ENCODE data around the gene PRKD2.

Gene PRKD2

GRCh38 chr19:46741447-46741846, 24.5 kb upstream of the PRKD2 start:
- DNase-seq, result no peak

DNA sequence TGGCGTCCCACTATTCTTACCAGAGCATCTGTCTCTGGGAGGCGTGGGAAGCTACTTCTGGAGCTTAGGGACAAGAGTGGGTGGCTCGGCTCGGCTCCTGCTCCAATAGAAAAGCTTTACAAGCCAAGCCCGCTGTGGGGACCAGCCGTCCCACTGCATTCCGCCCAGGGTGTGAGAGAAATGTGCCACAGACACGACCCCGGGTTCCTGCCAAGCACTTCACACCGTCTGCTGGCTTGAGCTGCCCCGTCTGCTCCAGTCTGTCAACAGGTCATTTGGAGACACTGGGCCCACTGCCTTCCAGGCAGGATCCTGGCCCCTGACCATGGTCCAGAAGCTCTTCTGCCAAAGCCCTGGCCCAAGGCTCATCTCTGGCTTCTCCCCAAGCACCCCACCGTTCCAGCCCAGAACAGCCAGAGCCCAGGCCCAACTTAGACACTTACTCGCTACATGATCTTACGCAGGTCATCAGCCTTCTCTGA, 22.4 kb upstream of the PRKD2 start:
- no peak for DNase-seq

GRCh38 chr19:46737761-46738171, 20.9 kb upstream of the PRKD2 start:
- DNase-seq, result no peak

GRCh38 chr19:46737298-46737654, 20.4 kb upstream of the PRKD2 start:
- no peak for DNase-seq

DNA sequence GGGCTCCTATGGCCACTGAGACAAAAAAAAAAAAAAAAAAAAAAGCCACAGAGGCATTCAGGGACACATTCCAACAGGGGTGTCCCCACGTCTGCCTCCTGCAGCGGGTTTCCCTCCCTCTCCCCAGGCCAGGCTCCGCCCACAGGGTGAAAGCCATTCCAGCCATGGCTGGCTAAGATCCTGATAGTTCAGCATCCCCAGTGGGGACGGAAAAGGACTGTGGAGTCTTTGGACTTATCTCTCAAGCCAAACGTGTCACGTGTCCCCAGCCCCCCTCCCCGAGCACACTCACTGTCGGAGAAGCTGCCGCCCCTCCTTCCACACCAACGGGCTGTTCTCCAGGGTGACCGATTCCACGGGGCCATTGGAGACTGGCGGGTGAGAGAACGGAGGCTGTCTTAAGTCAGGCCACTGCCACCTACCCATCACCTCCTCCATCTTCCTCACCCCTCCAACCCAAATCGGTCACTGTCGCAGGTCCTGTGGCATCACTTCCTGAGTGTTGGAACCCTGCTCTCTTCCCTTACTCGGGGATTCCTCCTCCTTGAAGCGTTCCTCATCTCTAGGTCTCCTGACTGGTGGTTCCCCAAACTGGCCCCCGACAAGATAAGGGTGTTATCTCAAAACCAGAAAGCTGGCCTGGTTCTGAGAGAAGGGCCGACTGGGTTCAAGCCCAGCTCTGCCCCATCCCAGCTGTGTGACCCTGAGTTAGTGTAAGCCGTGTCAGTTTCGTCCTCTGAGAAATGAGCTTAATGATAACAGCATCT, 19.8 kb upstream of the PRKD2 start:
- DNase-seq, result no peak

DNA sequence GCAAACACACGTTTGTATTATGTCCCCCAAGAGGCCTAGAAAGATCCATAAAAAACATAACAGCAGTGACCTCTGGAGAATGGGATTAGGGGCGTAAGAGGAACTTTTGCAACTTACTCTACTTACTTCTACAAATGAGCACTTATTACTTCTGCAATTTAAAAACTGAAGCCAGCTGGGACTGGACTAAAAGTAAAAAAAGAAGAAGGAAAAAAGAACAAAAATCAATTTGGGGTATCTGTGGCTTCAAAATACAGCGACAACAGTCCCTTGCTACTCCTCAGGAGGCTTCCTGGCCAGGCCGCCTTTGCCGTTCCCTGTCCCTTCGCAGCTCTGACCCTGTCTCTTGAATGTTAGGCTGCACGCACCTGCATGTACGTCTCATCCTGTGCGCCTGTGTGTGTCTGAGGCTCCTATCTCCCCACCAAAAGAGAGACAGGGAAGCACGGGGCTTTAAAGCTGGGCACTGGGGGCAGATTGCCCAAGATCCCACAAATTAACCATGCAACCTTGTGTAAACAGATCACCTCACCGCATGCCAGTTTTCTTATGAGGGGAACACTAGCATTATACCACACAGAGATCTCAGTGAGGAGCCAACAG, 16.9 kb upstream of the PRKD2 start:
- DNase-seq, result no peak

DNA sequence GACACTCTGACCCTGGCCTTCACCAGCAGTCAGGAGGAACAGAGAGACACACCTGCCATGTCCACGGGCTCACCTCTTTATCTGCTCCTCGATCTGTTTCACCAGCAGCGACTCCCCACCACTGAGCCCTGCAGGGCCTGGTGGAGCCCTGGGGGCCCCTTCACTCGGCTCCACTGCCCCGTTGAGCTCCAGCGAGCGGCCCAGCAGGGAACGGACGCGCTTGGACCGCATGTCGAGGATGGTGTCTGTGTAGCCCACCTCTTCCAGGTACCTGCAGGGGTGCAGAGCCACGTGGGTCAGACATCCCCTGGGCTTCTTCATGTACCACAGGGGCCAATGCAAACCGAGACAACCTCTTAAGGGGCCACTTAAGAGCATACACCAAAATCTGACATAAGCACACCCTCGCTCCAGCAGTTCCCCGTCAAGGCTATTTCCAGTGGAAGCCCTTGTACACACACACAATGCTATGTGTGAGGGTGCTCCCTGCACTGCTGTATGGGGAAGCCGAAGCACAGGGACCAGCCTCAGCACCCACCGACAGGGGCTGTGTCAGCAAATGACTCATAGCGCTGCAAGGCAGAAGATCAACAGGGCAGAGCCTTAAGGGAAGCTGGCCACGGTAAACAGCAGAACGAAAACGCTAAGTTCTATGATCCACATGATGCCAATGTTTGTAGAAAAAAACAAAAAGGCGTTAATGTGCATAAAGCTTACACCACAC, 16.2 kb upstream of the PRKD2 start:
- DNase-seq, result no peak

DNA sequence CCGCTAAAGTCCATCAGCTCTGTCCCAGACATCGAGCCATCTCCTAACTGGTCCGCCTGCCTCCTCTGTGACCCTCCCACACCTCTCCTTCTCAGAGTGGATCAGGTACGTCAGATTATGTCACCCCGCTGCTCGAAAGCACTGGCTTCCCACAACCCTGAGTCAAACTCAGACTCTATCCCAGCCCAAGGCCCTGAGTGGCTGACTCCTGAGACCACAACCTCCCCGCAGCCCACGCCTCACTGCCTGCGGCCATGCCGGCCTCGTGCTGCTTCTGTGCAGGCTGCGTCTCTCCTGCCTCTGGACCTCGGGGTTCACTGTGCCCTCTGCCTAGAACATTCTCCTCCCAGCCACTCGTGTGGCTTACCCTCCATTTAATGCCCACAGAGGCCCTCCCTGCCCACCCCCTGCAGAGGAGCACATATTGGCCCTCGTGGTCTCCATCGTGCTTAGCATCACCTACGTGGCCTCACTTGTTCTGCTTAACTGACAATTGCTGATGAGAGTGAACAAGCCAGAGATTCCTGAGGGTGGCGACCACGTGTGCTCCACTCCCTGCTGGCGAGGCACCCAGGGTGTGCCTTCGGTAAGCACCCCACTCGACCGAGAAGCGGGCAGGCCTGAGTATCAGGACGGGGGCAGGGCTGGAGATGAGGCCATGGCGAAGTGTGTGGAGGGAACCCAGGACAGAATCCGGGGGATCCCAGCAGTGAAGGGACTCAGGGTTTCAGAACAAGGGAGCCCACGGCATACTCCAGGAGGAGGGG, 15.4 kb upstream of the PRKD2 start:
- no peak for DNase-seq

DNA sequence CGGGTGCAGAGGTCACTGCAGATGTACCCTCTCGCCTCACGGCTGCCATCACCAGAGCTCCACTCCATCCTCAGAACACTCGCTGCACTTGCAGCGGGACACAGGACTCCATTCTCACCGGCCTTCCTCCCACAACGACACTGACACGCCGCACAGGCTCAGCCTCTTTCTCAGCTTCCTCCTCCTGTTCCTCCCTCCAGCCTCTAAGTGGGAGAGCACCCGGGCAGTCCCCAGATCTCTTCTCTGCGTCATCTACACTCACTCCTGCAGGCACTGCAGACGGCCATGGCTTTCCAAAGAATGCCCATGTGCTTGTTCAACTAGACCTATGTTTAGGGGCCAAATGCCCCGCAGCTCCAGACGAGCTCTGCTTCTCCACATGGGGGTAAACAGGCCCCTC, 14.7 kb upstream of the PRKD2 start:
- DNase-seq, result no peak

- peak; percentile 73 for DNase-seq
These were observed 14.1 kb upstream of the PRKD2 start for GRCh38 chr19:46731007-46731501.

DNA sequence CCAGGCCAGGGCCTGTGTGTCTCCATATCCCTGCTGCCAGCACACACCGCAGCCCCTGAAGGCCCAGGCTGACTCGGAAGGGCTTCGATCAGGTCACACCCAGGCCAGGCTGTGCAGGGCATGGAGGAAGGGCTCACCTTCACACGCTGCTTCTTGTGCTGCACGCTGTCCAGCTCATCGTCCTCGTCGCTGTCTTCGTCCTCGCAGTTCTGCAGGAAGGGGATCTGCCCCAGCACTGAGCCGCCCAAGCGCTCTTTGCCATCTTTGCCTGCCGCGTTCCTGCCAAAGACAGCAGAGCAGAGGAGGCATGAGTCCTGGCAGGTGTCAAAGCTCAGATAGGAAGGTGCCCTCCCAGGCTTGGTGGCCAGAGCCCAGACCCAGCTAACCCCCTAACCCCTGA, 13.7 kb upstream of the PRKD2 start:
- DNase-seq, result no peak

GRCh38 chr19:46730187-46730586, 13.3 kb upstream of the PRKD2 start:
- no peak for DNase-seq

GRCh38 chr19:46729696-46730095, 12.8 kb upstream of the PRKD2 start:
- DNase-seq, result no peak

- DNase-seq, result peak; percentile 28
These were observed 11.9 kb upstream of the PRKD2 start for GRCh38 chr19:46728693-46729339.

DNA sequence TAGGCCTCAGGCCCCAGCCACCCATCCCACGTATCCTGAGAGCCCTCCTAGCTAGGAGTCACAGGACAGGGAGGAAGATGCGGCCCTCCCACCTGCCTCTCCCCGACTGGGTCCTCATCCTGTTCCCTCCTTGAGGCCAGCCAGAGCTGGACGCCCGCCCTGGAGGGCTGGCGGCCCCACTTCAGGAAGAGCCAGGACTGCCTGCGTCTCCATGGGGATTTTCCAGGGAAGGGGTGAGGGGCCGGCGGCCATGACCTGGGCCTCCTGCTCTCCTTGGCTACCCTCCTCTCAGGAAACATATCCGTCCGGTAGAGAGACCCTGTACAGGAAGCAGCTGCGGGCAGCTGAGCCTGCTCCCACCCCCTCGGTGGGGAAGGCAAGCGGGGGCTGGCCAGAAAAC, 11.3 kb upstream of the PRKD2 start:
- no peak for DNase-seq

GRCh38 chr19:46727757-46728156, 10.8 kb upstream of the PRKD2 start:
- no peak for DNase-seq

- DNase-seq, result no peak
These were observed 10.1 kb upstream of the PRKD2 start for GRCh38 chr19:46726971-46727501.

DNA sequence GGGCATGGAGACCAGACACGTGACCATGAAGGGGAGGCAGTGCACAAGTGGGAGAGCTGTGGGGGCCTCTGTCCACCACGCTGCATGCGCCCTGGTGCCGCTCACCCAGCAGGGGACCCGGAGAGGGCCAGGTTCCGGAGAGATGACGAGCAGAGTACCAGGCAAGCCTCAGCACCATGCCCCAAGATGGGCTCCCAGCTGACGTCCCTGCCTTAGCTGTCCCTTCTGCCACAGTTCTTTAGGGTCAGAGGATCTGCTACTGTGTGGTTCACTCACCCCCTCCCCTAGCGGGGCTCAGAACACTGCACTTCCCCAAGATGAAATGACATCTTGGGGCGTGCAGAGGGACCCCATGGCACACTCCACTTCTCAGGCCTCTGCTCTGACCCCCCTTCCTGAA, 9.6 kb upstream of the PRKD2 start:
- no peak for DNase-seq

GRCh38 chr19:46725859-46726393, 9.0 kb upstream of the PRKD2 start:
- no peak for DNase-seq

- DNase-seq, result no peak
These were observed 8.3 kb upstream of the PRKD2 start for GRCh38 chr19:46725036-46725820.

GRCh38 chr19:46724468-46724867, 7.6 kb upstream of the PRKD2 start:
- DNase-seq, result no peak

All from fibroblast of skin of right quadriceps (primary cell).